HFFc6 (cell line): ENCODE results near the gene TRPM4. TPM values are rescaled to one million over a fixed set of nuclear protein-coding genes. Genes with fewer than 3 reads are reported as not detected.
"Not testable (repeated sequence)": the region's sequence is repeated elsewhere in the genome, so short reads cannot be mapped to it uniquely, and the experiment has no call there.

Source experiments
- DNase-seq: peaks from one replicate; pipeline ENCODE4 v3.0.0-alpha.2; 2018
- H3K27ac Mint-ChIP-seq: 2 replicates; pipeline ENCODE4 v1.8.0; 2020; ENCODE audit warnings: mild to moderate bottlenecking, mixed read lengths
- H3K27me3 Mint-ChIP-seq: 2 replicates; pipeline ENCODE4 v1.8.0; 2021; ENCODE audit warnings: mild to moderate bottlenecking, moderate library complexity, mixed read lengths; ENCODE audit not compliant: insufficient read depth
- H3K36me3 Mint-ChIP-seq: 2 replicates; pipeline ENCODE4 v1.8.0; 2021; ENCODE audit warnings: low read depth, mixed read lengths
- H3K4me1 Mint-ChIP-seq: 2 replicates; pipeline ENCODE4 v1.8.0; 2020; ENCODE audit warnings: low read depth, mixed read lengths
- H3K4me3 Mint-ChIP-seq: 2 replicates; pipeline ENCODE4 v1.8.0; 2020; ENCODE audit warnings: mild to moderate bottlenecking, moderate library complexity, mixed read lengths
- H3K9me3 Mint-ChIP-seq: 2 replicates; pipeline ENCODE4 v1.8.0; 2020; ENCODE audit warnings: mild to moderate bottlenecking, mixed read lengths
- total RNA-seq, 6 experiments: library from RNA; stranded (reverse); fragmentation: NEBNext Ultra II Directional; extraction: Animal tissue kit (Norgen Biotek cat#: 25700); gene quantifications; 2 replicates in 1 of 6; 3 replicates in 5 of 6; pipeline ENCODE4 v1.2.3, GENCODE V29; 2021
- TF ChIP-seq, protein P1 (sequence below): fragments of 200-600 bp; sonication (generic); IDR thresholded peaks from 2 replicates; pipeline ENCODE4 v1.5.0; 2021; ENCODE audit warnings: antibody characterized with exemption, mild to moderate bottlenecking

Gene TRPM4
- total RNA-seq, 6 experiments from 2014 or later, result 25.5 to 32.5 (median 30.5) TPM

- Mint-ChIP-seq H3K36me3 (no peaks in the 10 kb centered on the region), H3K27me3 (peaks cover 16% of the 10 kb centered on the region), H3K4me3 (no peak overlapping the region), H3K9me3 (no peaks in the 10 kb centered on the region), H3K27ac (no peak overlapping the region), H3K4me1 (peaks cover 10% of the 10 kb centered on the region)
- TF ChIP-seq, protein P1, sequence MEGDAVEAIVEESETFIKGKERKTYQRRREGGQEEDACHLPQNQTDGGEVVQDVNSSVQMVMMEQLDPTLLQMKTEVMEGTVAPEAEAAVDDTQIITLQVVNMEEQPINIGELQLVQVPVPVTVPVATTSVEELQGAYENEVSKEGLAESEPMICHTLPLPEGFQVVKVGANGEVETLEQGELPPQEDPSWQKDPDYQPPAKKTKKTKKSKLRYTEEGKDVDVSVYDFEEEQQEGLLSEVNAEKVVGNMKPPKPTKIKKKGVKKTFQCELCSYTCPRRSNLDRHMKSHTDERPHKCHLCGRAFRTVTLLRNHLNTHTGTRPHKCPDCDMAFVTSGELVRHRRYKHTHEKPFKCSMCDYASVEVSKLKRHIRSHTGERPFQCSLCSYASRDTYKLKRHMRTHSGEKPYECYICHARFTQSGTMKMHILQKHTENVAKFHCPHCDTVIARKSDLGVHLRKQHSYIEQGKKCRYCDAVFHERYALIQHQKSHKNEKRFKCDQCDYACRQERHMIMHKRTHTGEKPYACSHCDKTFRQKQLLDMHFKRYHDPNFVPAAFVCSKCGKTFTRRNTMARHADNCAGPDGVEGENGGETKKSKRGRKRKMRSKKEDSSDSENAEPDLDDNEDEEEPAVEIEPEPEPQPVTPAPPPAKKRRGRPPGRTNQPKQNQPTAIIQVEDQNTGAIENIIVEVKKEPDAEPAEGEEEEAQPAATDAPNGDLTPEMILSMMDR, result no peak
- no peak for DNase-seq
These were observed 32.4 kb upstream of the TRPM4 start for GRCh38 chr19:49125025-49125731.

GRCh38 chr19:49126575-49126974, 31.0 kb upstream of the TRPM4 start:
- Mint-ChIP-seq H3K27me3 (peaks cover 10% of the 10 kb centered on the region), H3K4me3 (no peak overlapping the region), H3K27ac (no peak overlapping the region), H3K36me3 (no peaks in the 10 kb centered on the region), H3K4me1 (peaks cover 10% of the 10 kb centered on the region), H3K9me3 (no peaks in the 10 kb centered on the region)
- DNase-seq, result no peak
- TF ChIP-seq, protein P1, result no peak

DNA sequence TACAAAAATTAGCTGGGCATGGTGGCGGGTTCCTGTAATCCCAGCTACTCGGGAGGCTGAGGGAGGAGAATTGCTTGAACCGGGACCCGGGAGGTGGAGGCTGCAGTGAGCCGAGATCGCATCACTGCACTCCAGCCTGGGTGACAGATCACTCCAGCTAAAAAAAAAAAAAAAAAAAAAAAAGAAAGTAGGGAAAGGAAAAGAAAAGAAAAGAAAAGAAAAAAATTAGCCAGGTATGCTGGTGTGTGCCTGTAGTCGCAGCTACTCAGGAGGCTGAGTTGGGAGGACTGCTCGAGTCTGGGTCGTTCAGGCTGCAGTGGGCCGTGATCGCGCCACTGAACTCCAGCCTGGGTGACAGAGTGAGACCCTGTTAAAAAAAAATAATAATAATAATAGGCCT, 30.4 kb upstream of the TRPM4 start:
- H3K4me3 Mint-ChIP-seq, H3K9me3 Mint-ChIP-seq, H3K36me3 Mint-ChIP-seq, H3K27ac Mint-ChIP-seq, DNase-seq: not testable (repeated sequence)
- H3K4me1 Mint-ChIP-seq, result peaks cover 10% of the 10 kb centered on the region
- H3K27me3 Mint-ChIP-seq, result peaks cover 10% of the 10 kb centered on the region

- TF ChIP-seq, protein P1, result no peak; the same call in 1 of the 2 replicates
- Mint-ChIP-seq H3K36me3 (no peaks in the 10 kb centered on the region), H3K4me3 (peak overlapping the region; percentile 85), H3K27me3 (peaks cover 10% of the 10 kb centered on the region), H3K27ac (peak overlapping the region; percentile 51; the same call in 1 of the 2 replicates), H3K4me1 (peaks cover 10% of the 10 kb centered on the region), H3K9me3 (no peaks in the 10 kb centered on the region)
- DNase-seq, result peak; percentile 94
These were observed 29.7 kb upstream of the TRPM4 start for GRCh38 chr19:49127674-49128544.

GRCh38 chr19:49128545-49129237, 28.9 kb upstream of the TRPM4 start:
- Mint-ChIP-seq H3K27me3 (peaks cover 6% of the 10 kb centered on the region), H3K4me3 (peak overlapping the region; percentile 85), H3K27ac (no peak overlapping the region), H3K4me1 (peaks cover 10% of the 10 kb centered on the region), H3K9me3 (no peaks in the 10 kb centered on the region), H3K36me3 (no peaks in the 10 kb centered on the region)
- DNase-seq, result no peak
- TF ChIP-seq, protein P1, result no peak
